AG04450 (cell line): ENCODE data around the gene CYP21A2. TPM values are rescaled to one million over a fixed set of nuclear protein-coding genes. Genes with fewer than 3 reads are reported as not detected.
"Not testable (repeated sequence)": the region's sequence is repeated elsewhere in the genome, so short reads cannot be mapped to it uniquely, and the experiment has no call there.

Experiments
- CTCF ChIA-PET: fragments of 300-600, 350-600 bp; formaldehyde crosslinking; extraction: SDS; loops from one replicate; lab custom pipeline; 2022; ENCODE audit warnings: antibody characterized with exemption, inconsistent platforms; lab: Charles Lee
- POLR2A ChIA-PET: fragments of 350-600 bp; formaldehyde crosslinking; extraction: SDS; loops from one replicate; lab custom pipeline; 2021; ENCODE audit warnings: antibody characterized with exemption, inconsistent platforms; lab: Yijun Ruan, JAX
- DNase-seq: peaks from one replicate; pipeline ENCODE4 v3.0.0-alpha.2; 2011; ENCODE audit warnings: low read depth, low spot score
- H3K27ac ChIP-seq: one replicate; pipeline ENCODE4 v1.5.1; 2012; ENCODE audit warnings: low read depth, low read length, control low read depth
- H3K27me3 ChIP-seq: one replicate; pipeline ENCODE4 v1.6.0; 2012; ENCODE audit warnings: low read length; ENCODE audit not compliant: control insufficient read depth, insufficient read depth
- H3K4me3 ChIP-seq: 2 replicates; pipeline ENCODE4 v1.5.1; 2011; ENCODE audit warnings: mild to moderate bottlenecking, low read depth, low read length, control low read depth
- H3K9me3 ChIP-seq: 2 replicates; pipeline ENCODE4 v1.5.1; 2012; ENCODE audit warnings: low read length; ENCODE audit not compliant: control insufficient read depth, insufficient read depth
- CTCF ChIP-seq: IDR thresholded peaks from 2 replicates; pipeline ENCODE4 v1.5.1; 2011; ENCODE audit warnings: low read depth, low read length, control low read depth, inconsistent platforms
- polyA plus RNA-seq: library from polyadenylated mRNA; depleted of rRNA; stranded (reverse); fragments of >200 nt; gene quantifications from 2 replicates; pipeline ENCODE4 v1.2.3, GENCODE V29; 2011

CYP21A2 gene
- polyA plus RNA-seq, 1 experiment: 0.06 TPM

GRCh38 chr6:32047855-32048766, 9.9 kb downstream of the CYP21A2 start:
- ChIA-PET POLR2A (interaction anchor here (0.5 kb wide), 1 partner anchor 75 kb away, joined by 12 read pairs; no protein-coding TSS in a partner anchor), CTCF (interaction anchor here (0.6 to 3.1 kb wide), 19 partner anchors 14 to 159 kb away, joined by 3 to 20 read pairs (median 3); partner anchors contain the start of gene TNXB)
- H3K27me3 ChIP-seq: peaks cover 23% of the 10 kb centered on the region
- peak; percentile 7 for DNase-seq
- TF ChIP-seq CTCF: peak; percentile 75
- no peak overlapping the region for H3K4me3 ChIP-seq
- no peak overlapping the region for H3K27ac ChIP-seq
- H3K9me3 ChIP-seq: no peaks in the 10 kb centered on the region

GRCh38 chr6:32049149-32049548, 10.9 kb downstream of the CYP21A2 start:
- H3K27ac ChIP-seq, H3K9me3 ChIP-seq, DNase-seq, H3K4me3 ChIP-seq, POLR2A ChIA-PET: not testable (repeated sequence)
- peaks cover 32% of the 10 kb centered on the region for H3K27me3 ChIP-seq
- CTCF ChIA-PET: interaction anchor here (0.9 to 1.1 kb wide), 2 partner anchors 13 to 29 kb away, joined by 3 to 4 read pairs; no protein-coding TSS in a partner anchor

- POLR2A ChIA-PET, DNase-seq, CTCF ChIA-PET, H3K9me3 ChIP-seq, H3K27ac ChIP-seq, H3K4me3 ChIP-seq: not testable (repeated sequence)
- H3K27me3 ChIP-seq: peaks cover 34% of the 10 kb centered on the region
These were observed 11.5 kb downstream of the CYP21A2 start for GRCh38 chr6:32049736-32050135.

GRCh38 chr6:32050562-32050961, 12.3 kb downstream of the CYP21A2 start:
- ChIA-PET CTCF (interaction anchor here (1.1 kb wide), 1 partner anchor 68 kb away, joined by 3 read pairs; no protein-coding TSS in a partner anchor), POLR2A (no interaction called here)
- Histone ChIP-seq H3K27me3 (peaks cover 39% of the 10 kb centered on the region), H3K9me3 (no peaks in the 10 kb centered on the region; the same call in 1 of the 2 replicates), H3K27ac (no peak overlapping the region), H3K4me3 (no peak overlapping the region)
- DNase-seq: no peak
- no peak for TF ChIP-seq CTCF

GRCh38 chr6:32052626-32053025, 14.4 kb downstream of the CYP21A2 start:
- DNase-seq, CTCF ChIA-PET, H3K9me3 ChIP-seq, H3K4me3 ChIP-seq, POLR2A ChIA-PET, H3K27ac ChIP-seq: not testable (repeated sequence)
- peaks cover 47% of the 10 kb centered on the region for H3K27me3 ChIP-seq

- CTCF ChIA-PET, H3K4me3 ChIP-seq, H3K27ac ChIP-seq, DNase-seq, H3K9me3 ChIP-seq, POLR2A ChIA-PET: not testable (repeated sequence)
- H3K27me3 ChIP-seq: peaks cover 49% of the 10 kb centered on the region
These were observed 15.1 kb downstream of the CYP21A2 start for GRCh38 chr6:32053314-32053713.

GRCh38 chr6:32055756-32056155, 17.5 kb downstream of the CYP21A2 start:
- H3K9me3 ChIP-seq, CTCF ChIA-PET, POLR2A ChIA-PET, H3K27ac ChIP-seq, H3K4me3 ChIP-seq, DNase-seq: not testable (repeated sequence)
- peaks cover 54% of the 10 kb centered on the region for H3K27me3 ChIP-seq
